HEK293 (cell line): ENCODE measurements around the gene CDT1.

Experiments used
- KLF1 ChIP-seq: fragments of 450-650 bp; formaldehyde crosslinking; IDR thresholded peaks from 2 replicates; pipeline ENCODE4 v1.5.1; 2016; ENCODE audit warnings: missing biosample characterization, missing genetic modification characterization
- OVOL3 ChIP-seq: fragments of 450-650 bp; formaldehyde crosslinking; IDR thresholded peaks from 2 replicates; pipeline ENCODE4 v1.5.1; 2016; ENCODE audit warnings: missing biosample characterization, missing genetic modification characterization
- SETDB1 ChIP-seq: IDR thresholded peaks from one replicate; pipeline ENCODE4 v1.6.1; 2017; ENCODE audit warnings: mild to moderate bottlenecking, low read length, moderate library complexity, mixed read lengths; ENCODE audit not compliant: insufficient read length
- ZNF138 ChIP-seq: fragments of 450-650 bp; formaldehyde crosslinking; IDR thresholded peaks from 2 replicates; pipeline ENCODE4 v1.5.1; 2016; ENCODE audit warnings: missing biosample characterization, missing genetic modification characterization, borderline replicate concordance
- ZNF548 ChIP-seq: fragments of 450-650 bp; formaldehyde crosslinking; IDR thresholded peaks from 2 replicates; pipeline ENCODE4 v1.5.1; 2016; ENCODE audit warnings: missing biosample characterization, missing genetic modification characterization
- ZNF747 ChIP-seq: fragments of 450-650 bp; formaldehyde crosslinking; IDR thresholded peaks from 2 replicates; pipeline ENCODE4 v1.5.1; 2016; ENCODE audit warnings: missing biosample characterization, missing genetic modification characterization
- ZNF776 ChIP-seq: fragments of 450-650 bp; formaldehyde crosslinking; IDR thresholded peaks from 2 replicates; pipeline ENCODE4 v1.5.0; 2017; ENCODE audit warnings: missing biosample characterization, missing genetic modification characterization, borderline replicate concordance
- ZNF843 ChIP-seq: fragments of 450-650 bp; formaldehyde crosslinking; IDR thresholded peaks from 2 replicates; pipeline ENCODE4 v1.5.1; 2016; ENCODE audit warnings: missing biosample characterization, missing genetic modification characterization
- TF ChIP-seq, protein P1 (sequence below): fragments of 450-650 bp; formaldehyde crosslinking; IDR thresholded peaks from 2 replicates; pipeline ENCODE4 v1.5.1; 2016; ENCODE audit warnings: missing biosample characterization, missing genetic modification characterization, borderline replicate concordance
- TF ChIP-seq, protein P2 (sequence below): fragments of 450-650 bp; formaldehyde crosslinking; IDR thresholded peaks from 2 replicates; pipeline ENCODE4 v1.5.1; 2016; ENCODE audit warnings: missing biosample characterization, missing genetic modification characterization
- TF ChIP-seq, protein P3 (sequence below): fragments of 450-650 bp; formaldehyde crosslinking; IDR thresholded peaks from 2 replicates; pipeline ENCODE4 v1.5.1; 2016; ENCODE audit warnings: missing biosample characterization, missing genetic modification characterization, low read depth
- TF ChIP-seq, protein P4 (sequence below): fragments of 450-650 bp; formaldehyde crosslinking; IDR thresholded peaks from 2 replicates; pipeline ENCODE4 v1.5.1; 2016; ENCODE audit warnings: missing biosample characterization, missing genetic modification characterization
- TF ChIP-seq, protein P5 (sequence below): fragments of 450-650 bp; formaldehyde crosslinking; IDR thresholded peaks from 2 replicates; pipeline ENCODE4 v1.5.1; 2016; ENCODE audit warnings: missing biosample characterization, missing genetic modification characterization

DNA sequence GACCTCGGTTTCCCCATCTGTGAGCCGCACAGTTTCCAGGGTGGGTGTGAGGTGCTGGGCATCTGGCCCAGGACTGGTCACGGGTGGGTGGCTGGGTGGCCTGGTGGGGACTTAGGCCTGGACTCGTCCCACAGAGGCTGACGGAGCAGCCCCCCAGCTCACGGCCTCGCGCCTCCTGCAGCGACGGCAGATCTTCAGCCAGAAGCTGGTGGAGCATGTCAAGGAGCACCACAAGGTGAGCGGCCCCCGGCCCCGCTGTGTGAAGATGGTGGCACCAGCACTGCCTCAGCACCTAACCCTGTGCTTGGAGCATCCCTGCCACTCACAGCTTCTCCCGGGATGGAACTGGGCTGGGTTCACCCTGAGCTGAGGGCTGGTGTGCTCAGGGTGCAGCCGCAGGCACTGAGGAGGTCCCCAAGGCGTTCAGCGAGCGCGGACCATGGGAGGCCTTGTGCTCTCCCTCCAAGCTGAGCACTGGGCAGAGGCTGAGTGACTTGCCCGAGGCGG lies 2.4 kb downstream of the CDT1 start:
- TF ChIP-seq, protein P1, sequence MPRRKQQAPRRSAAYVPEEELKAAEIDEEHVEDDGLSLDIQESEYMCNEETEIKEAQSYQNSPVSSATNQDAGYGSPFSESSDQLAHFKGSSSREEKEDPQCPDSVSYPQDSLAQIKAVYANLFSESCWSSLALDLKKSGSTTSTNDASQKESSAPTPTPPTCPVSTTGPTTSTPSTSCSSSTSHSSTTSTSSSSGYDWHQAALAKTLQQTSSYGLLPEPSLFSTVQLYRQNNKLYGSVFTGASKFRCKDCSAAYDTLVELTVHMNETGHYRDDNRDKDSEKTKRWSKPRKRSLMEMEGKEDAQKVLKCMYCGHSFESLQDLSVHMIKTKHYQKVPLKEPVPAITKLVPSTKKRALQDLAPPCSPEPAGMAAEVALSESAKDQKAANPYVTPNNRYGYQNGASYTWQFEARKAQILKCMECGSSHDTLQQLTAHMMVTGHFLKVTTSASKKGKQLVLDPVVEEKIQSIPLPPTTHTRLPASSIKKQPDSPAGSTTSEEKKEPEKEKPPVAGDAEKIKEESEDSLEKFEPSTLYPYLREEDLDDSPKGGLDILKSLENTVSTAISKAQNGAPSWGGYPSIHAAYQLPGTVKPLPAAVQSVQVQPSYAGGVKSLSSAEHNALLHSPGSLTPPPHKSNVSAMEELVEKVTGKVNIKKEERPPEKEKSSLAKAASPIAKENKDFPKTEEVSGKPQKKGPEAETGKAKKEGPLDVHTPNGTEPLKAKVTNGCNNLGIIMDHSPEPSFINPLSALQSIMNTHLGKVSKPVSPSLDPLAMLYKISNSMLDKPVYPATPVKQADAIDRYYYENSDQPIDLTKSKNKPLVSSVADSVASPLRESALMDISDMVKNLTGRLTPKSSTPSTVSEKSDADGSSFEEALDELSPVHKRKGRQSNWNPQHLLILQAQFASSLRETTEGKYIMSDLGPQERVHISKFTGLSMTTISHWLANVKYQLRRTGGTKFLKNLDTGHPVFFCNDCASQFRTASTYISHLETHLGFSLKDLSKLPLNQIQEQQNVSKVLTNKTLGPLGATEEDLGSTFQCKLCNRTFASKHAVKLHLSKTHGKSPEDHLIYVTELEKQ (tag by site-specific recombination), result no peak
- TF ChIP-seq, protein P2, sequence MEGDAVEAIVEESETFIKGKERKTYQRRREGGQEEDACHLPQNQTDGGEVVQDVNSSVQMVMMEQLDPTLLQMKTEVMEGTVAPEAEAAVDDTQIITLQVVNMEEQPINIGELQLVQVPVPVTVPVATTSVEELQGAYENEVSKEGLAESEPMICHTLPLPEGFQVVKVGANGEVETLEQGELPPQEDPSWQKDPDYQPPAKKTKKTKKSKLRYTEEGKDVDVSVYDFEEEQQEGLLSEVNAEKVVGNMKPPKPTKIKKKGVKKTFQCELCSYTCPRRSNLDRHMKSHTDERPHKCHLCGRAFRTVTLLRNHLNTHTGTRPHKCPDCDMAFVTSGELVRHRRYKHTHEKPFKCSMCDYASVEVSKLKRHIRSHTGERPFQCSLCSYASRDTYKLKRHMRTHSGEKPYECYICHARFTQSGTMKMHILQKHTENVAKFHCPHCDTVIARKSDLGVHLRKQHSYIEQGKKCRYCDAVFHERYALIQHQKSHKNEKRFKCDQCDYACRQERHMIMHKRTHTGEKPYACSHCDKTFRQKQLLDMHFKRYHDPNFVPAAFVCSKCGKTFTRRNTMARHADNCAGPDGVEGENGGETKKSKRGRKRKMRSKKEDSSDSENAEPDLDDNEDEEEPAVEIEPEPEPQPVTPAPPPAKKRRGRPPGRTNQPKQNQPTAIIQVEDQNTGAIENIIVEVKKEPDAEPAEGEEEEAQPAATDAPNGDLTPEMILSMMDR (tag by site-specific recombination), result no peak
- no peak for TF ChIP-seq KLF1 (tag by site-specific recombination)
- no peak for TF ChIP-seq ZNF776 (tag by site-specific recombination)
- no peak for TF ChIP-seq OVOL3
- TF ChIP-seq, protein P3, sequence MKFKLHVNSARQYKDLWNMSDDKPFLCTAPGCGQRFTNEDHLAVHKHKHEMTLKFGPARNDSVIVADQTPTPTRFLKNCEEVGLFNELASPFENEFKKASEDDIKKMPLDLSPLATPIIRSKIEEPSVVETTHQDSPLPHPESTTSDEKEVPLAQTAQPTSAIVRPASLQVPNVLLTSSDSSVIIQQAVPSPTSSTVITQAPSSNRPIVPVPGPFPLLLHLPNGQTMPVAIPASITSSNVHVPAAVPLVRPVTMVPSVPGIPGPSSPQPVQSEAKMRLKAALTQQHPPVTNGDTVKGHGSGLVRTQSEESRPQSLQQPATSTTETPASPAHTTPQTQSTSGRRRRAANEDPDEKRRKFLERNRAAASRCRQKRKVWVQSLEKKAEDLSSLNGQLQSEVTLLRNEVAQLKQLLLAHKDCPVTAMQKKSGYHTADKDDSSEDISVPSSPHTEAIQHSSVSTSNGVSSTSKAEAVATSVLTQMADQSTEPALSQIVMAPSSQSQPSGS (tag by site-specific recombination), result no peak
- no peak for TF ChIP-seq ZNF138
- TF ChIP-seq ZNF843 (tag by site-specific recombination), result no peak
- TF ChIP-seq SETDB1, result no peak
- TF ChIP-seq, protein P4, sequence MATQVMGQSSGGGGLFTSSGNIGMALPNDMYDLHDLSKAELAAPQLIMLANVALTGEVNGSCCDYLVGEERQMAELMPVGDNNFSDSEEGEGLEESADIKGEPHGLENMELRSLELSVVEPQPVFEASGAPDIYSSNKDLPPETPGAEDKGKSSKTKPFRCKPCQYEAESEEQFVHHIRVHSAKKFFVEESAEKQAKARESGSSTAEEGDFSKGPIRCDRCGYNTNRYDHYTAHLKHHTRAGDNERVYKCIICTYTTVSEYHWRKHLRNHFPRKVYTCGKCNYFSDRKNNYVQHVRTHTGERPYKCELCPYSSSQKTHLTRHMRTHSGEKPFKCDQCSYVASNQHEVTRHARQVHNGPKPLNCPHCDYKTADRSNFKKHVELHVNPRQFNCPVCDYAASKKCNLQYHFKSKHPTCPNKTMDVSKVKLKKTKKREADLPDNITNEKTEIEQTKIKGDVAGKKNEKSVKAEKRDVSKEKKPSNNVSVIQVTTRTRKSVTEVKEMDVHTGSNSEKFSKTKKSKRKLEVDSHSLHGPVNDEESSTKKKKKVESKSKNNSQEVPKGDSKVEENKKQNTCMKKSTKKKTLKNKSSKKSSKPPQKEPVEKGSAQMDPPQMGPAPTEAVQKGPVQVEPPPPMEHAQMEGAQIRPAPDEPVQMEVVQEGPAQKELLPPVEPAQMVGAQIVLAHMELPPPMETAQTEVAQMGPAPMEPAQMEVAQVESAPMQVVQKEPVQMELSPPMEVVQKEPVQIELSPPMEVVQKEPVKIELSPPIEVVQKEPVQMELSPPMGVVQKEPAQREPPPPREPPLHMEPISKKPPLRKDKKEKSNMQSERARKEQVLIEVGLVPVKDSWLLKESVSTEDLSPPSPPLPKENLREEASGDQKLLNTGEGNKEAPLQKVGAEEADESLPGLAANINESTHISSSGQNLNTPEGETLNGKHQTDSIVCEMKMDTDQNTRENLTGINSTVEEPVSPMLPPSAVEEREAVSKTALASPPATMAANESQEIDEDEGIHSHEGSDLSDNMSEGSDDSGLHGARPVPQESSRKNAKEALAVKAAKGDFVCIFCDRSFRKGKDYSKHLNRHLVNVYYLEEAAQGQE (tag by site-specific recombination), result no peak
- no peak for TF ChIP-seq ZNF548
- no peak for TF ChIP-seq ZNF747
- TF ChIP-seq, protein P5, sequence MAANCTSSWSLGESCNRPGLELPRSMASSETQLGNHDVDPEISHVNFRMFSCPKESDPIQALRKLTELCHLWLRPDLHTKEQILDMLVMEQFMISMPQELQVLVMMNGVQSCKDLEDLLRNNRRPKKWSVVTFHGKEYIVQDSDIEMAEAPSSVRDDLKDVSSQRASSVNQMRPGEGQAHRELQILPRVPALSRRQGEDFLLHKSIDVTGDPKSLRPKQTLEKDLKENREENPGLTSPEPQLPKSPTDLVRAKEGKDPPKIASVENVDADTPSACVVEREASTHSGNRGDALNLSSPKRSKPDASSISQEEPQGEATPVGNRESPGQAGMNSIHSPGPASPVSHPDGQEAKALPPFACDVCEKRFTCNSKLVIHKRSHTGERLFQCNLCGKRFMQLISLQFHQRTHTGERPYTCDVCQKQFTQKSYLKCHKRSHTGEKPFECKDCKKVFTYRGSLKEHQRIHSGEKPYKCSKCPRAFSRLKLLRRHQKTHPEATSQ (tag by site-specific recombination), result no peak
